HG03095 (cell line): ENCODE results near the gene SSNA1.

Experiments
- ATAC-seq: cut with Tn5 transposase; IDR thresholded peaks from one replicate; pipeline ENCODE4 v1.9.1; 2021; ENCODE audit warnings: moderate library complexity; ENCODE audit not compliant: unreplicated experiment

SSNA1 gene, protein sequence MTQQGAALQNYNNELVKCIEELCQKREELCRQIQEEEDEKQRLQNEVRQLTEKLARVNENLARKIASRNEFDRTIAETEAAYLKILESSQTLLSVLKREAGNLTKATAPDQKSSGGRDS

GRCh38 chr9:137188490-137189296, at the start of gene SSNA1, which contains the start of gene ANAPC2:
TSS of gene SSNA1 (plus strand) at chr9:137188676. CDS start at chr9:137188727, 51 bp downstream.
TSS of gene ANAPC2 (minus strand) at chr9:137188560. CDS start at chr9:137188532, 28 bp downstream.
- ATAC-seq, result peak; percentile 60

DNA sequence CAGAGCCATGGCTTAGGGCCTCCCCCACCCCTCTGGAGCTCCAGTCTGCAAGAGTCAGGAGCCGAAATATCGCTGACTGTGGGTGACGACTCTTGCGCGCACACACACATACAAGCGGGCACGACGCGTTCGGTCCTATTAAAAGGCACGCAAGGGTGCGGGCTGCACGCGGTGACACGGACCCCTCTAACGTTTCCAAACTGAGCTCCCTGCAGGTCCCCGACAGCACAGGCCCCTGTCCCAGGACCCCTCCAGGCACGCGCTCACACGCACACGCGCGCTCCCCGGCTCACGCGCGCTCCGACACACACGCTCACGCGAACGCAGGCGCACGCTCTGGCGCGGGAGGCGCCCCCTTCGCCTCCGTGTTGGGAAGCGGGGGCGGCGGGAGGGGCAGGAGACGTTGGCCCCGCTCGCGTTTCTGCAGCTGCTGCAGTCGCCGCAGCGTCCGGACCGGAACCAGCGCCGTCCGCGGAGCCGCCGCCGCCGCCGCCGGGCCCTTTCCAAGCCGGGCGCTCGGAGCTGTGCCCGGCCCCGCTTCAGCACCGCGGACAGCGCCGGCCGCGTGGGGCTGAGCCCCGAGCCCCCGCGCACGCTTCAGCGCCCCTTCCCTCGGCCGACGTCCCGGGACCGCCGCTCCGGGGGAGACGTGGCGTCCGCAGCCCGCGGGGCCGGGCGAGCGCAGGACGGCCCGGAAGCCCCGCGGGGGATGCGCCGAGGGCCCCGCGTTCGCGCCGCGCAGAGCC, 49.6 kb upstream of the SSNA1 start, which contains the start of gene GRIN1:
TSS of gene GRIN1 (plus strand) at position 433 of the 746 bp plus-strand sequence. CDS start 333 bp downstream, outside the sequence.
- no peak for ATAC-seq

DNA sequence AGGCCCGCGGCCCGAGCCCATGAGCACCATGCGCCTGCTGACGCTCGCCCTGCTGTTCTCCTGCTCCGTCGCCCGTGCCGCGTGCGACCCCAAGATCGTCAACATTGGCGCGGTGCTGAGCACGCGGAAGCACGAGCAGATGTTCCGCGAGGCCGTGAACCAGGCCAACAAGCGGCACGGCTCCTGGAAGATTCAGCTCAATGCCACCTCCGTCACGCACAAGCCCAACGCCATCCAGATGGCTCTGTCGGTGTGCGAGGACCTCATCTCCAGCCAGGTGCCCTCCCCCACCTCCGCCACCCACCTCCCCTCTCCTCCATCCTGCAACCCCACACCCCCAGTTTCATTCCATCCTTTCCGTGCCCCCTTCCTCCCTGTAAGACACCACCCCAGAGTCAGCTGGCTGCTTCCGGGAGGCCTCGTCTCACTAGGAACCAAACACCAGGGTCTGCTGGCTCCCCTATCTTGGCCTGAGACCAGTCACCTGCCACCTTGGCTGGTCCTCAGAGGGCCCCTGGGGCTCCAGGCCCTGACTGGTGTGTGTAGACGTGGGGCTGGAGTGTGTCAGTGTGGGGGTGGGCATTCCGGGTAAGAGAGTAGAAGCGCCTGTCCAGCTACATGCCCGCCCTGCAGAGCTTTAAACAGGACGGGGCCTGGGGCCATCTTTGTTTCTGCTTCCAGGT, 48.9 kb upstream of the SSNA1 start:
- no peak for ATAC-seq

GRCh38 chr9:137140151-137141012, 48.1 kb upstream of the SSNA1 start:
- ATAC-seq, result no peak

DNA sequence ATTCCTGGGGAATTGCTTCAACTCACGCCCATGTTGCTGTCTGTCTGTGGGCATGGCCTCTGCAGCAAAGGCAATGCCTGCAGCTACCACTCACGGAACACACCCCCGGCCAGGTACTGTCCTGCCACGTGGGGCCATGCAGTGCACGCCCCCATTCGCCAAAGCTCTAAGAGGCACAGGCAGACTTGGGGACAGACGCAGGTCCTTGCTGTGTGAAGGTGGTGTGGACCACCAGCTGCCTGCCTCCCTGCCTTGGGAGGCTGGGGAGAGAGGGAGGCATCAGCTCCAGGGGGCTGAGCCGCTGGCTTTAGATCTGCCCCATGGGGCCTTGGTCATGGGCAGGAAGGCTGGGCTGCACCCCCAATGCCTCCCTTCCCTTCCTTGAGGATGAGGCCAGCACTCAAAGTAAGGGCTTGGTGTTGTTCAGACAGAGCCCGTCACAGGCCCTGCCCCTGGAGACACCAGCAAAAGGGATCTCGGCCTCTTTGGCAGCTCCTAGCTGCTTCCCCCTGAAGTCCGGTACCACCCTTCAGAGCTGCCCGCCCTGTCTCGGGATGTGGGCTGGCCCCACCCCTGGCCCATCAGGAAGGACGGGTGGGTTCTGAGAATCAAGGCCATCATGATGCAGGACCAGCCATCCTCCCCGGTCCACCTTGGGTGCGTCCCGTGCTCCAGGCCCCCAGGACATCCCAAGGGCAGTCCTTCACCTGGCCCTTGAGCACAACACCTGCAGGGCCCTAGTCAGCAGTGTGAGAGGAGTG, 47.2 kb upstream of the SSNA1 start:
- ATAC-seq, result no peak

DNA sequence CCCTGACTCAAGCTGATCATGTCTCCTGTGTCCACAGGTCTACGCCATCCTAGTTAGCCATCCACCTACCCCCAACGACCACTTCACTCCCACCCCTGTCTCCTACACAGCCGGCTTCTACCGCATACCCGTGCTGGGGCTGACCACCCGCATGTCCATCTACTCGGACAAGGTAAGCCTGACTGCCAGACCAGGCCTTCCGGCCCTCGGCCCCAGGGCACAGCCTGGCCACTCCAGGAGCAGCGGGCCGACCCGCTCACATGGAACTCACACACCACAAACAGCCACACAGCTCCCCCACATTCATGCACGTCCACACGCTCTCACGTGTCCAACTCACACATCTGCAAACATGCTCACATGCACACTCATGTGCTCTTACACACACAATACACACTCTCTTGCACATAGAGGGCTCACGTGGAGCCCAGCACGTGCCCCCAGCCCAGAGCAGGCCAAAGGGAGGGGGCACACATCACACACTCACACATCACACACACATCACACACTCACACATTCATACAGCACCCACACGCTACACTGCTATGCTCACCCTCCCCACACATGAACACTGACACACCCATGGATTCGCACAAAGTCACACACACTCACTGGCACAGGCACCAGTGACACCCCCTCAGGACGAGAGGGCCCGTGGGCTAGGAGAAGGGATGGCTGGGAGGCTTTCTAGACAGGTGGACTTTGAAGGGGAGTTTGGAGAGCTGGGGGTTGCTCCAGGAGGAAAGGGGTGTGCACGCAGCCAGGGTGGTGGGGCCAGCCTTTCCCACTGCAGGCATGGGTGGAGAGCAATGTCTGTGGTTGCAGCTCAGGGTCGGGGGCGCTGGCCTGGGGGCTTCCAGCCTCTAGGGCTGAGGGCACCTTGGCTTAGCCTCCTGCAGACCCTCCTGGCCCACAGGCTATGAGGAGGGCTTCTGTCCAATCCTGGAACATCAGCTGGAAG, 46.2 kb upstream of the SSNA1 start:
- no peak for ATAC-seq

DNA sequence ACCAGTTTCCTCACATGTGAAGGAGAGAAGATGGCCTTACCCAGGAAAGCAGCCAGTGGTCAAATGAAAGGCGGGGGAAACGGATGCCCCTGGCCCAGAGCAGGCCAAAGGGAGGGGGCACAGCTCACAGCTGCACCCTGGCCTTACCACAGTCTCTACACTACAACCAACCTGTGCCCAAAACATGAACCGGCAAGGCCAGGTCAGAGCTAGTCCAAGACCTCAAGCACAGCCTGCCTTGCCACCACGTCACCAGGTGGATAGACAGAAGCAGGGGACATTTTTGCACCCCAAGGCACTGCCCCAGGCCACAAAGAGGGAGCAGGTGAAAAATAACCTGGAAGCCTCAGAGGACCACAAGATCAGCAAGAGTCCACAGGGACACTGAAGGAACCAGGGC, 45.0 kb upstream of the SSNA1 start:
- no peak for ATAC-seq

DNA sequence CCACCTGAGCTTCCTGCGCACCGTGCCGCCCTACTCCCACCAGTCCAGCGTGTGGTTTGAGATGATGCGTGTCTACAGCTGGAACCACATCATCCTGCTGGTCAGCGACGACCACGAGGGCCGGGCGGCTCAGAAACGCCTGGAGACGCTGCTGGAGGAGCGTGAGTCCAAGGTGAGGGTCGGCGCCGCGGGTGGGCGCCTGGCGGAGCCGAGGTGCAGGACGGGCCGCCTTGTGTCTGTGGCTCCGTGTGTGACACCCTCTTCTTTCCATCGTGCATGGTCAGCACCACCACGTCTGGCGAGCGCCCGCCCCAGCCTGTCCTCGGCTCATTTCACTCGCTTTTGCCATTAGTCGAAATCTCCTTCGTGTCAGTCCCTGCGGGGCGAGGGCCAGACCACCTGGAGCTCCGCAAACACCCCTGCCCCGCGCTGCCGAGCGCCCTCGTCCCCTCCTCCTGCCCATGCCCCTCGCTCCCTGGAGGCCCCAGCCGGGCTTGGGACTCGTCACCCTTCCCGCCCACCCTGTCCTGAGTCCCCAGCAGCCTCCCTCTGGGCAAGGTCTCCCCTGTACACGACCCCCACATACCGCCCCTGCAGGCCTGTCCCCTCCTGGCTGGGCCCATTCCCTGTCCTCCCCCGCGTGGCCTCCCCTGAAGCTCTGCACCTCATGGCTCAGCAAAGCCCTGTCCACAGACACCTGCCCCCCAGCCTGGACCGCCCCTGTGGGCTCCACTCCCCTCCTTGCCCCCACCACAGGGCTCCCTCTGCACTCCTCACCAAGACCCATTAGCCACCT, 42.5 kb upstream of the SSNA1 start:
- no peak for ATAC-seq

DNA sequence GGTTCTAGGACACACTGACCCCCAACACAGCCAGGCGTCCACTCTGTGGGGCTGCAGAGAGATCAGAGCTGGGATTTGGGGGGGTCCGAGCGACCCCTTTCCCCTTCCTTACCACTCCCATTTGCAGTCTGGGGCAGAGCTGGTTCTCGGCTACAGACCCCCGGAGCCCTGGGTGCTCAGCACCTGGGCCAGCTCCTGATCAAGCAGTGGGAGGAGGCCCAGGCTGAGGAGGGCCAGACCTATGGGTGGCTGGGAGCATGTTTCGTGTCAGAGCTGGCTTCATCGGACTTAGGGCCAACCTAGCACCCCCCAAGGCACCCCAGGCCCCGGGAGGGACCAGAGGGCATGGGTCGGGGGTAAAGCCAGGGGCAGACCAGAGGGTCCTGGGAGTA, 42.0 kb upstream of the SSNA1 start:
- ATAC-seq, result no peak

- ATAC-seq, result no peak
These were observed 41.2 kb upstream of the SSNA1 start for GRCh38 chr9:137147091-137147792.

DNA sequence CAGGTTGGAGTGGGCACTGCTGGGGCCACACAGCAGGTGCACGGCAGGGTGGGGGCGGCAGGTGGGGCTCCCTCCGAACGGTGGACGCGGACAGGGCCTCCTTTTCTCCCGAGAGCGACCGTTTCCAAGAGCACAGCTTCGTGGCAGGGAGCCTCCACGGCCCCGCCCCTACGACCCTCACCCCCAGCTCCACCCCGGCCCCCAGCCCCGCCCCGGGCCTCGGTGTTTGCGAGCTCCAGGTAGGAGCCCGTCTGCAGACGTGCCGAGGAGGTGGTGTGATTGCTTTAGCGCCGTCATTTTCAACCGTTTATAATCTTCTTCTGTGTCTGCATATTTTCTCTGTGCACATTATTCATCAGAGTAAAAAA, 40.7 kb upstream of the SSNA1 start:
- no peak for ATAC-seq

DNA sequence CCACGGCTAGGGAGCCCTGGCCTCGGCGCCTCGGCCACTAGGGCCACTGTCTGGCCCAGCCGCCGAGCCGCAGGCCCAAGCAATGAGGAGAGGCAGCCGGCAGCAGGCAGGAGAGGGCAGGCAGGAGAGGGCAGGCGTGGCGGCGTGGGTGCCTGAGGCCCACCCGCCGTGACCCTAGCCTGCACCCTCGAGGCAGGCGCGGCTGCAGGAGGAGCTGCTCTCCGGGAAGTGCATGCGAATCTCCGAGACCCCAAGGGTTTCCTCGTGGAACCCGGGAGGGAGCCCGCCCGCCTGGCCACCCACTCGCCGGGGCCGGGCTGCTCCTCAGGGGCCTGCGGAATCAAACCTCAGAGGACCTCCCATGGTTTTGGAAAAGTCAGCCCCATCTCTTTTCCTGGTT, 40.2 kb upstream of the SSNA1 start:
- no peak for ATAC-seq

DNA sequence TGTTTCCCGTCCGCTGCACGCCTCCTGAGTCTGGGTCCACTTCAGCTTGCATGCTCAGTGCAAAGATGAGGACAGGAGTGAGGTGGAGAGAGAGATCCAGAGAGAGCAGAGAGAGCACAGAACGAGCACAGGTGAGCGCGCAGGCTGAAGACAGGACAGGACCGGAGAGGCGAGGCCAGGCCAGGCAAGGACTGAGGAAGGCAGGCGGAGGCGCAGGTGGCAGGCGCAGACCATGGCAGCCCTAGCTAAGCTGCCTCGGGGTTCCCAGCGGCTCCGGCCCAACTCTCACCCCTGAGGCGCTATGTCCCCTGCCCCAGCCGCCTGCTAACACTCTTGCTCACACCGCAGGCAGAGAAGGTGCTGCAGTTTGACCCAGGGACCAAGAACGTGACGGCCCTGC, 39.8 kb upstream of the SSNA1 start:
- no peak for ATAC-seq

DNA sequence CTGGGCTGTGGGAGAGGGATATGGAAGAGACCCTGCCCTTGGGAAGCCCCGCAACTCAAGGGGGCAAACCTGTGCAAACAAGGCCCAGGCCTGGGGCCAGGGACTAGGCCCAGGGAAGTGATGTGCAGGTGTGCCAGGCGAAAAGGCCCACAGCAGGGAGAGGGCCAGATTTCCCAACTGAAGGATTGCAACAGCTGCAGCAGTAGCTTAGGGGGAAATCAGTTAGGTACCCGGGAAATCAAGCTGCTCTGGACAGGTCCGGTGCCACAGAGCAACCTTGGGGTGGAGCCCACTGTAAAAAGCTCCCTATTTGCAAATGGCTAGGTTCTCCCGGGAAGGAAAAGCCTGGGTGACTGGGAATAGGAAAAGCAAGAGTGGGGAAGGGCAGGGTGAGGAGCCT, 39.1 kb upstream of the SSNA1 start:
- ATAC-seq, result no peak

DNA sequence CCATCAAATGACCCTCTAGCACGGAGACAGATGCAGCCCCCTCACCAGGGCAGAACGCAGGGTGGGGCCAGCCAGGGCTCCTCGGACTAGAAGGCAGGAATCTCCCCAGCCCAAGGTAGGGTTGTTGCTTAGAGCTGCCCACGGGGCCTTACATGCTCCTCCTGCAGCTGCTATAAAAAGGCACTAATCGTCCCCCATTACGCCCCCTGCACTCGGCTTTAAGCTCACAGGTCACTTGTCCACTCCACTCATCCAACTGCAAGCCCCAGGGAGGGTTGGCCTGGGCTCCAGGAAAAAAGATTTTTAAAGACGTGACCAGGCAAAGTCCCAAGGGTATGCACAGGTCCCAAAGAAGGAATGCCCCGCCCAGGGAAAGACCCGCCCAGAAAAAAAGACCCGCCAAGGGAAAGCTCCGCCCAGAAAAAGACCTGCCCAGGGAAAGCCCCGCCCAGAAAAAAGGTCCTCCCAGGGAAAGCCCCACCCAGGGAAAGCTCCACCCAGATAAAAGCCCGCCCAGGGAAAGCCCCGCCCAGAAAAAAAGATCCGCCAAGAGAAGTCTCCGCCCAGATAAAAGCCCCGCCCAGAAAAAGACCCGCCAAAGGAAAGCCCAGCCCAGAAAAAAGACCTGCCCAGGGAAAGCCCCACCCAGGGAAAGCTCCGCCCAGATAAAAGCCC, 38.4 kb upstream of the SSNA1 start:
- peak; percentile 23 for ATAC-seq

DNA sequence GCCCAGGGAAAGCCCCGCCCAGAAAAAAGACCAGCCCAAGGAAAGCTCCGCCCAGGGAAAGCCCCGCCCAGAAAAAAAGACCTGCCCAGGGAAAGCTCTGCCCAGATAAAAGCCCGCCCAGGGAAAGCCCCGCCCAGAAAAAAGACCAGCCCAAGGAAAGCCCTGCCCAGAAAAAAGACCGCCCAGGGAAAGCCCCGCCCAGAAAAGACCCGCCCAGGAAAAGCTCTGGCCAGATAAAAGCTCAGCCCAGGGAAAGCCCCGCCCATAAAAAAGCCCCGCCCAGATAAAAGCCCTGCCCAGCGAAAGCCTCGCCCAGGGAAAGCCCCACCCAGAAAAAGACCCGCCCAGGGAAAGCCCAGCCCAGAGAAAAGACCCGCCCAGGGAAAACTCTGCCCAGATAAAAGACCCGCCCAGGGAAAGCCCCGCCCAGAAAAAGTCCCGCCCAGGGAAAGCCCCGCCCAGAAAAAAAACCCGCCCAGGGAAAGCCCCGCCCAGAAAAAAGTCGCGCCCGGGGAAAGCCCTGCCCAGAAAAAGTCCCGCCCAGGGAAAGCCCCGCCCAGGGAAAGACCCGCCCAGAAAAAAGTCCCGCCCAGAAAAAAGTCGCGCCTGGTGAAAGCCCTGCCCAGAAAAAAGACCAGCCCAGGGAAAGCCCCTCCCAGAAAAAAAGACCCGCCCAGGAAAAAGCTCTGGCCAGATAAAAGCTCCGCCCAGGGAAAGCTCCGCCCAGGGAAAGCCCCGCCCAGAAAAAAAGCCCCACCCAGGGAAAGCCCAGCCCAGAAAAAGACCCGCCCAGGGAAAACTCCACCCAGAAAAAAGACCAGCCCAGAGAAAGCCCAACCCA, 37.6 kb upstream of the SSNA1 start:
- peak; percentile 38 for ATAC-seq
